Measurements from ENCODE around the gene PDGFD. TPM values are rescaled to one million over a fixed set of nuclear protein-coding genes. Genes with fewer than 3 reads are reported as not detected.

PDGFD gene
- total RNA-seq, 1 donor from 2014 or later = 25.0 TPM

DNA sequence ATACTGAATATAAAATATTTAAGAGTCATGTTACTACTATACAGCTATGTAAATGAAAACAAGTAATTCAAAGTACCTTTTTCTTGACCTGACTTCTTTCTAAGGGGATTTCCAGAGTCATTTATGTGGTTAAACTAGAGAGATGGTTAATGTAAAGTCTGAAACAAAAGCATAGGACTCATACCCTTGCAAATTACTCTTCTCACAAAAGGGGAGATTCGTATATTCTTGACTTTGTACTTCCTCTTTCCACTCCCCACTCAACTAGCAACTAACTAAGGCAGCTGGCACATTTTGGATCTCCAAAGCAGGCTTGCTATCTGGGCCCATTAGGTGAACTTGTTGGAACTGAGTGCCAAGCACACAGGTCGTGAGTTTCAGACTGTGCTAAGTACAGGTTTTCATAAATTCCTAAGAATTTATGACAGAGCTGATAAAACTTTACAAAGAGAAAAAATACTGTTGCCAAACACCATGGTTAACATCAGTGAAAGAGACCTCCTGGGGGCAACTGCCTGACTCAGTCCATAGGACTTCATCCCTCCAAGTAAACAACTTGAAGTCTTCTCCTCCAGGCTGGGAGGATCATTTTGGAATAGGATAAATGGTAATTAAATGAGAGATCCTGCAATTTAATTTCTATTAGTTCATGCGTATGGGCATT is 204.5 kb downstream of the PDGFD start:
- no peak for DNase-seq (ENCODE audit: low read depth in 2 of 2)

DNA sequence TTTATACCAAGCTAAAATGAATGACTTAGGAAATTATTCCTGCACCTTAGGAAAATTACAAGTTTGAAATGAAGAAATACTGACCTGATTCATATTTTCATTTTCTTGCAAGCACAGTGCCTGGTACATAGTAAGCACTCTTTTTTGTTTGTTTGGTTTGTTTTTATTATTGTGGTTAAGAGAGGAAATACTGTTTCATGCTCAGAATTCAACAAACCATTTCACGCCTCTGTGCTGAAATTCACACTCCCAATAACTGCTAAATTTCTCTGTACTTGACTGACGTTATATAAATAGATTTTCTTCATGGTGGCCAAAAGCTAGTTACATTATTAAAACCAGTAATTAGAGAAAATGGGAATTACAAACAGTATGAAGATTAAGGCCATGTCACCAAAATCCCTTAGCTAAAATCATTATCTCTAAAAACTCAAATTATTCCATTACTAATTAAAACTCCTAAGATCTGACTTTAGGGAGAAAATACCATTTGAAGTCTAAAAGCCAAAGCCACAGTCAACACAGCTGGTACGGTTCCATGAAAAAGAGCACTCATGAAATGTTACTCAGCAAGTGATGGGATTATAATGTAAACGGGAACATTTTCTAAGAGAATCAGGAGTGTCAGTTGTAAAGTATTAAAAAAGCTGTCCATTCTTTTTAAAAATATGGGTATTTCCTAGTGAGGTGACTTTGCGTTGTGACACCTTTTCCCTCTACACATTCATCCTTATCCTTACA is 205.3 kb downstream of the PDGFD start:
- DNase-seq (ENCODE audit: low read depth in 2 of 2) = no peak

DNA sequence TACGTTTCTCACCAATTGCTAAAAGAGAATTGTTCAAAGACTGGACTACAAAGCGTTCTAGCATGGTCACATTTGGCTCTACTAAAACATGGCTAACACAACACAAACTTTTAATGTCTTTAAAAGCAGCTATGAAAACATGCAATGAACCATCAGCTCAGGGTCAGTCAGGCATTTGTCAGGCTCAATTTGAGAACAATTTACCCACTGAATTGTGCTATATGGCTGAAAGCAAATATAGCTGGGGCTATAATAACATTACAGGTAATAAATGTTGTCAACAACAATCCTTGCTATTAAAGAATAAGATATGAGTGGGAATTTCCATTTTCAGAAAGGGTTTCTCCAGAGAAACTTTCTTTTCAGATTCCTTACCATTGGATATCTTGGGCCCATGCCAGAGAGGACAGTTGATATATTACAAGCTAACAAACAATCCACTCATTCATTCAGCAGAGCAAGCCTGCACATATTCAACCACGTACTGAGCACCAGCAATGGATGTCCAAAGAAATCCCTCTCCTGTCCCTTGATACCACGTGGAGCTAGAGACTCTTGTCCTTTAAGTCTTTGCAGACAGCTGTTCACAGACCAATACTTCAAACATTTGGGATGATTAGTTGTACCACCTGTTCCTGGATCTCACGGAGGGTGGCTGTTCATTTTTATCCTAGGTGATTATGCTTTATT is 210.0 kb downstream of the PDGFD start:
- DNase-seq (ENCODE audit: low read depth in 2 of 2) = no peak

DNA sequence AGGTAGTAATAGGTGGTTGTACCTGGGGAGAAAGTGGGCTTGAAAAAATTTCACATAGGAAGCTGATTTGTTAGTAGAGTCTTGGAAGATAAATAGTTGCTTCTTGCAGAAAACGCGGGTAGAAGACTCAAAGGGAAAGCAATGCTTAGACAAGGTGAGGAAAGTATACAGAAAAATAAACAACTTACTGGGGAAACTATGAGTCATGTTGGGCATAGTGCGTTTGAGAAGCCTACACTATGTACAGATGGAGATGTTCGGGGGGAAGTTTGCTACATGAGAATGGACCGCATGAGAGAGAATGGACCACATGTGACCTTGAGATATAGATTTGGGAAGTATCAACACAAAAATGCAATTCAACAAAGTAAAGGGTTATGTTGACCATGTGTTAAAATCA is 214.2 kb downstream of the PDGFD start:
- DNase-seq (ENCODE audit: low read depth in 2 of 2) = no peak

GRCh38 chr11:103948187-103948763 is 215.7 kb downstream of the PDGFD start:
- peak in 1 of 2 donors; percentile 1 for DNase-seq (ENCODE audit: low read depth in 2 of 2)

DNA sequence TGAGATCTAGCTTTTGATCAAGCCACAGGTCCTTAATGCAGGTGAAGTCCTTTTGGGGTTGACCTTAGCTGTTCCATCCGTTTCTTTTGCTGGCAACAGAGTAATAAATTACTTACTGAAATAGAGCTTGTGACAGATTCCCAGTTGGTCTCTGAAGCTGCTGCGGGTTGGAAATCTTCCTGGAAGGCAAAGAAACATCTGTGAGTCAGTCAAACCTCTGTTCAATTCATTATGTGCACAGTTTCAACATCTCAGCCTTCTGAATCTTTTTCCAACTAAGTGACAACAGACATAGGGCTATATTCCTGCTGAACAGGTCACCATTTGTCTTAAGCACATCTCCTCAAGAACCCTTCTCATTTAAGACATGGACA is 216.4 kb downstream of the PDGFD start:
- DNase-seq (ENCODE audit: low read depth in 2 of 2) = no peak

DNA sequence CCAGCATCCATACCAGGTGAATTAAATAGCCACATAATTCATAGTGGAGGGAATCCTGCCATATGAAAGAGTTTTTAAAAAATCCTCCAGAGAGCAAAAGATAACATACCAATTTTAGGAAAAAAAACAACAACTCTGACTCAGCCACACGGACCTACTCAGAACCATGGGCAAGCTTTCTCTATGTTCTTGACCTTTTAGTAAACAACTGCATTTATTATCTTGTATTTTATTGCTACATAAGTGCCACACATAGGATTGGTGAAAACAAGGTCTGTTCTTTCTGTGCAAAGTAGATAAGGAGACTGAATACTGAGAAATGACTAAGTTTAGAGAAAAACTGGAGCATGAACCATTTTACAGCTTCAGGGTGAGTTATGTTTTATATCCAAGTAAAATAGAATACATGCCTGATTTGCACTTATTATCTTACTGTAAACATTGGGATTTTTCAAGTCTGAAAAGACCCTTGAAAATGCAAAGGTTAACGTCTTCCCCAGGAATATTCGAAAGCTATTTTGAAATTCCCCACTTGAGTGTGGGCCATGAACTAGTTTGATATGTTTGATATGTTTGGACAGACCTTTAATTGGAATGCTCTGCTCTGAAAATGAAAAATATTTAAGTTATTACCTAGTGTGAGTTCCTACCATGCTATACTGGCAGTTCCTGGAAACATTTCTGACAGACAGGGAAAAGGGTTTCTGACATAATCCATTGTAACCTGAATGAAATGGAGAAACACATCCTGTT is 217.0 kb downstream of the PDGFD start:
- no peak for DNase-seq (ENCODE audit: low read depth in 2 of 2)

DNA sequence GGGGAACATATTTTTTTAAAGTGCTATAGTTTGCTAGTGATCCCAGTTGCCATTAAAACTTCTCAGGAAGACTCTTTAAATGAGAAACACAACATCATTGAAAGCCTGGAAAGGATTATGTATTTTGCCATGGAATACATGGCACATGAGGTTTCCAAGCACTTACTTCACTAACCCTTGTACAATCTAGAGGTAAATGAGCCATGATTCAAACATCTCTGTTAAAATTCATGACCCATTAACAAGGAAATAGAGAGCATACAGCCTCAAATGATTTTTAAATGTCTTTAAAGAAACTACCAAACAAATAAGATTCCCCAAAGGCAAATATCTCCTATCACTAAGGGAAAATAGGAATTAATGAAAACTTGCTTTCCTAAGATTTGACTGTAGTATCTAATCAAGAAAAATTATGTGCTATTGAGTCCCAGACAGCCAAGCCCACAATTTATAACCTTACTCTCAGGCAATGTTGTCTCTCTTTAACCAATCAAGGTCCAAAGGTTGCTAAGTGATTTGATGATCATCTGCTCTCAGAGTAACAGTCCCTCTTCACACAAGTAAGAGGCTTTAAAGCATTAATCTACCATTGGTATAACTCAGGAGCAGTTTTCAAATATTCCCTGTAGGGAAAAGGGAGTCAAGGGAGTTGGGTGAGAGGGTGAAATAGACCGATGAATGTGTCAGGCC is 219.6 kb downstream of the PDGFD start:
- no peak for DNase-seq (ENCODE audit: low read depth in 2 of 2)

- DNase-seq (ENCODE audit: low read depth in 2 of 2) = no peak
These were observed 221.3 kb downstream of the PDGFD start for GRCh38 chr11:103942646-103943045.

- no peak for DNase-seq (ENCODE audit: low read depth in 2 of 2)
These were observed 223.4 kb downstream of the PDGFD start for GRCh38 chr11:103940551-103940950.

- no peak for DNase-seq (ENCODE audit: low read depth in 2 of 2)
These were observed 224.3 kb downstream of the PDGFD start for GRCh38 chr11:103939694-103940093.

DNA sequence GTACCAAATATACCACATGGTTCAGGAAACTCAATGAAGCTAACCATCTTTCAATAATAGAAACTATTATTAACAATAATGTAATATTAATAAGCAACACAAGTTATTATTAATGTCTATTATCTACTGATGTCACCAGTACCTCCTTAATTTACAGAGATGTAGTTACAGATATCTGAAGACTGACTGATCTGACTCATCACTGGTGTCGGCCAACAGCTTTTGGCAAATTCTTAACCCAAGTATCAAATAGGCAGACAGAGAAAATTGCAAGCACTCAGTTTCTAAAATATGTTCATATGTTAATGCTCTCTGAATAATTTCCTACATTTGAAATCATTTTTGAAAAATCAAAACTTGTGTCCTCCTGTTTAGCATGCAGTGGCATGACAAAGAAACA is 227.9 kb downstream of the PDGFD start:
- no peak for DNase-seq (ENCODE audit: low read depth in 2 of 2)

- no peak for DNase-seq (ENCODE audit: low read depth in 2 of 2)
These were observed 228.7 kb downstream of the PDGFD start for GRCh38 chr11:103935219-103935618.

GRCh38 chr11:103929170-103929903 is 234.6 kb downstream of the PDGFD start:
- no peak for DNase-seq (ENCODE audit: low read depth in 2 of 2)

DNA sequence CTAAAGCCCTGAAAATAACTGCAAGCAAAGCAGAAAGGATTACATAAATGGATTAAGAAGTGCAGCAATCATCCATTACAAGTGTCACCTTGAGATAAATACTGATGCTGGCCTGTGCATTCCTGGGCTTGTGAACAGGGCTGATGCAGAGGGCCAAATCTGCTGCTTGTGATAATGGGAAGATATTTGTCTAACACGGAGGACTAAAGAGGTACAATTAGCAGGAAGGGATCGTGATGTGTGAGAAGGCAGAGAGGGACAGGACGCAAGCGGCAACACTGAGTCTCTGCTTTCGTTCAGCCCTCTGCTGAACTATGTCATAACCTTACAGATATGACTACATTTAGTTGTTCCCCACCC is 235.2 kb downstream of the PDGFD start:
- no peak for DNase-seq (ENCODE audit: low read depth in 2 of 2)

DNA sequence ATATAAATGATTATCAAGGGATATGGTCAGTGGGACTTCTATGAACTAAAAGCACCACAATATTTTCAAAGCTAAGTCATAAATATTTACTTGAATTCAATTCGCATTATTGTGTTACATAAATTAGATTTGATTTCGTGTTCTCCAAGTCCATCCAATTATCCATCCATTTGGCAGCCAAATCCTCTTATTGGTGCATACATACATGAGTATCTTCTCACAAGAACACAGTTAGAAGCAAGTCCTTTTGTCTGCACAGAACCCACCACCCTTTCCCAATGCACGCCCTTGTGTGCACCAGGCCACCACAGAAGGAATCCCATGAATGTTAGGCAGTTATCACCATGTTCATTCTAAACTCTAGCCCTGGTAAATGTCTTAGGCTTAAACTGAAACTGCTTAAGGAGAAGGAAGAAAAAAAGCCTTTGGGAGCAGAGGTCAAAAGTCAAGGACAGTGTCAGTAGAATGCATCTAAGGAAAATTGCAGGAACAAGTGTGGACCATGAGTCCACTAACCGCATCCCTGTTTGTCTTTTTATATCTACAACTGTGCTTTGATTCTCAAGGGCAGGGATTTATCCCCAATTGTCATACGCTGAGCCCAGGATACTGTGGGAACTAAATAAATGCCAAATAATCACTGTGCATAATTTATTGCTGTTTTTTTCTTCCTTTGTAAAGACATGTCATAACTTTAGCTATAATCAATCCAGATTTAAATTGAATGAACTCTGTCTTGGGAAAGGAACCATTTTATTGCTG is 235.7 kb downstream of the PDGFD start:
- no peak for DNase-seq (ENCODE audit: low read depth in 2 of 2)

GRCh38 chr11:103927535-103927934 is 236.4 kb downstream of the PDGFD start:
- DNase-seq (ENCODE audit: low read depth in 2 of 2) = peak; percentile 24 to 45

DNA sequence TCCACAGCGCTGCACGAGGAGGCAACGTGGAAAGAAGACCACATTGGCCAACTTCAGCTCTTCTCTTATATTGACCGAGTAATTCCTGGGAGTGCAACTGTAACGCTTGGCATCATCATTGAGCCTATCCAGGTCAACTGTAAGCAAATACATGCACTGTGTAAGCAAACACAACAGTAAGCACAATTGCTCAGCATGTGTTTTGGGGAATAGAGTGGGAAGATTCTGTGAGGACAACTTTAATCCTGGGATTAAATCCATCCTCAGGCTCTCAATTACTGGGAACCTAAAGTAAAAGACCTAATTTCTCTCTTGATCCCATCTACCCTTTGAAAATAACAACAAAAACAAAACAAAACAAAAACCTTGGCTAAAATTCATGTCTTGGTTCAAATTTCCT is 237.0 kb downstream of the PDGFD start:
- DNase-seq (ENCODE audit: low read depth in 2 of 2) = no peak

DNA sequence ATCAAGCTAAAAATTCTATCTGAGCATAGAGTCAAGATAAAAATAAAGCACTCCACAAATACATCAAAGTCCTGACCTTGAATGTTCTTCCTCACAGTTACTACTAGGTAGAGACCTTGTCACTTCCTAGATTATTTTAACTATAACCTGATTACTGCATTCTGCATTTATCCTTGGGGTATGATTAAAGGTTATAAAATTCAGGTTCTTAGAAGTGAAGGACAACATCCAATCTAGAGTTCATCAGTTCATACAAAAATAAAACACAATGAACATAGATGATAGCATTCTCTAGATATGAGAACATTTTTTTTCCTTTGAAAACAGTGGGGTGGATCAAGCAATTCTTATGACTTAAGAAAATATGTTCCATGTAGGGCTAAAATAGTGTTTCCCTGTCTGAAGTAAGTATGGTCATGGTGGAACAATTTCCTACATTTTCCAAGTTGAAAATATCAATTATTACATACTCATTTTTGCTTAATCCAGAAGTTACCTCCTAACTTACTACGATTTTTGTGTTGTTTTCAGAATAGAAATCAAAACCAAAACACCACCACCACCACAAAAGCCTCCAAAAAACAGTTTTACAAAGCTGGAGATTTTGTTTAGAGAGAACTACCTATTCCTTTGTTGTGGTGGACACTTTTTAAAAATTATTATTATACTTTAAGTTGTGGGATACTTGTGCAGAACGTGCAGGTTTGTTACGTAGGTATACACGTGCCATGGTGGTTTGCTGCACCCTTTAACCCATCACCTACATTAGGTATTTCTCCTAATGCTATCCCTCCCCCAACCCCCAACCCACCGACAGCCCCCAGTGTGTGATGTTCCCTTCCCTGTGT is 239.6 kb downstream of the PDGFD start:
- no peak for DNase-seq (ENCODE audit: low read depth in 2 of 2)

Measured in dermis microvascular lymphatic vessel endothelial cell (primary cell).